ENCODE measurements around the gene IREB2.

- TF ChIP-seq CTCF (IDR thresholded peaks at IDR 0.05) (no peak), POLR2A (IDR thresholded peaks at IDR 0.05) (no peak)
These were observed 17.7 kb downstream of the IREB2 start for GRCh38 chr15:78455749-78456148.
